Loucy (cell line): ENCODE data around the gene SNRNP70.

Experiments used
- EZH2phosphoT487 ChIP-seq: fragments of 200-600 bp; IDR thresholded peaks from 2 replicates; pipeline ENCODE4 v1.6.1; 2018; ENCODE audit warnings: antibody characterized with exemption, mild to moderate bottlenecking, moderate library complexity, borderline replicate concordance
- TF ChIP-seq, protein P1 (sequence below): fragments of 200-600 bp; sonication (generic); conservative IDR thresholded peaks from 2 replicates; pipeline ENCODE4 v1.5.1; 2014; ENCODE audit warnings: mild to moderate bottlenecking, antibody characterized with exemption, low read length

DNA sequence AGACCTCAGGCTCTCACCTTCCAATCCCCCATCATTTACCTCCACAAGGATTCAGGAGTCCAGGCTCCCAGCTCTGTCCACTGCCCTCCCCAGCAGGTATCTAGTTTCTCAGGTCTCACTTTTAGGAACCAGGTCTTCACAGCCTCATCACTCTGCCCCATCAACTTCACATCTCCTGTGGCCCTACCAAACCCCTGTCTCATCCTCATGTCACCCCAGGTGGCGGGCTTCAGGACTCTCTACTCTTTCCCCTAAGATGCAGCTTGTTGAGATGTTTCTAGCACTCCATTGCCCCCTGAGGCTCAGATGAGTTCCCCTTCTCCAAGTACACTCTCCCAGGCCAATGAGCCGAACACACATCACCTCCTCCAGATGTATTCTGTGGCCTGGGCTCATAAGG, 35.6 kb downstream of the SNRNP70 start:
- TF ChIP-seq, protein P1, sequence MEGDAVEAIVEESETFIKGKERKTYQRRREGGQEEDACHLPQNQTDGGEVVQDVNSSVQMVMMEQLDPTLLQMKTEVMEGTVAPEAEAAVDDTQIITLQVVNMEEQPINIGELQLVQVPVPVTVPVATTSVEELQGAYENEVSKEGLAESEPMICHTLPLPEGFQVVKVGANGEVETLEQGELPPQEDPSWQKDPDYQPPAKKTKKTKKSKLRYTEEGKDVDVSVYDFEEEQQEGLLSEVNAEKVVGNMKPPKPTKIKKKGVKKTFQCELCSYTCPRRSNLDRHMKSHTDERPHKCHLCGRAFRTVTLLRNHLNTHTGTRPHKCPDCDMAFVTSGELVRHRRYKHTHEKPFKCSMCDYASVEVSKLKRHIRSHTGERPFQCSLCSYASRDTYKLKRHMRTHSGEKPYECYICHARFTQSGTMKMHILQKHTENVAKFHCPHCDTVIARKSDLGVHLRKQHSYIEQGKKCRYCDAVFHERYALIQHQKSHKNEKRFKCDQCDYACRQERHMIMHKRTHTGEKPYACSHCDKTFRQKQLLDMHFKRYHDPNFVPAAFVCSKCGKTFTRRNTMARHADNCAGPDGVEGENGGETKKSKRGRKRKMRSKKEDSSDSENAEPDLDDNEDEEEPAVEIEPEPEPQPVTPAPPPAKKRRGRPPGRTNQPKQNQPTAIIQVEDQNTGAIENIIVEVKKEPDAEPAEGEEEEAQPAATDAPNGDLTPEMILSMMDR, result no peak
- no peak for TF ChIP-seq EZH2phosphoT487
